NCI-H2107 (cell line): ENCODE measurements around the gene MTUS2.

ENCODE experiments used
- DNase-seq: peaks from one replicate; lab custom pipeline; 2025; lab: John Stamatoyannopoulos, UW

MTUS2 gene

DNA sequence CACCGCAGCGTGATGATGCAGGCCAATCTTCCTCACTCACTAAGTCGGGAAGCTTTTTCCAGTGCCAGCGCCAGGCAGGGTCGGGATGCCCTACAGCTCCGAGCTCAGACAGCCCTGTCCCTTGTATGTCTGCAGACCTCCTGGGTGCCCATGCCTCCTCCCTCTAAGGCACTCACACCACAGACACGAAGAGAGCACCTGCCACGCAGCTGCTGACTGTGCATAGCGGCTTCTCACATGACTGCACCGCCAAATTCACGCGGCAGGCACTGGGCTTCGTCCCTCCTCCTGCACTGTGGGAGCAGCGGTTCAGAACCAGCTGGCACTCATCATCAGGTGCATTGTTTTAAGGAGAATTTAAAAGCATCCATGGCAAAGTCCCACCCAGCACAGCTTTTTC is 687.2 kb downstream of the MTUS2 start:
- DNase-seq, result peak; percentile 33

DNA sequence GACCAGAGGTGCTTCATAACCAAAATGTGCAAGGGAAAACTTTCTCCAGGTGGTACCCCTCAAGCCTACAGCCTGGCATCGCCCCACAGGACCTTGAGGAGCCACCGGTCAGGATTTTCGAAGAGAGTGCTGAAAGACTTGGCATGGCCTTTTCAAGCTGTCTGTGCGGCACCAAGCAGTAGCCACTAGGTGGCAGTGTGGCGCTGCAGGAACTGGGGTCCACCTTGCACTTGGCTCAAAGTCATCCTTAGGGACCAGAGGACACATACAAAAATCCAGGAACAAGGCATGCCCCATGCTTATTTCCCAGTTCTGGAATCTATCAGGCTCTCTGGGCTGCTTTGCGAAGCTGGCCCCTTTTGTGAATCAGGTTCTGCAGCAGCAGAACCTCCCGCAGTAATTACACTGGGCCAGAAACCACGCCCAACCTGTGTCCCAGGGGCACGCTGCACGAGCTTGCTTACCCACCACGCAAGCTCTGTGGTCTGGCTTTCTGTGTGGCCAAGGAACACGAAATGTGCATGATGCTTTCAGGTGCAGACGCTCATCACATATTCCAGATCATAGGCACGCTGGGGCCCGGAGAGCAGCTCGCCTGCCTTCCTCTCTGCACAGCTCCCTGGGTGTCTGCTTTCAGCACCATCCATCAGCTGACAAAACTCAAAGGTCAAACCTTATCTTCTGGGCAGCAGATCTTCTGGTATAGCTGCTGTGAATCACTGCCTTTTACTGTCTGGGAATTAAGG is 688.2 kb downstream of the MTUS2 start:
- no peak for DNase-seq

DNA sequence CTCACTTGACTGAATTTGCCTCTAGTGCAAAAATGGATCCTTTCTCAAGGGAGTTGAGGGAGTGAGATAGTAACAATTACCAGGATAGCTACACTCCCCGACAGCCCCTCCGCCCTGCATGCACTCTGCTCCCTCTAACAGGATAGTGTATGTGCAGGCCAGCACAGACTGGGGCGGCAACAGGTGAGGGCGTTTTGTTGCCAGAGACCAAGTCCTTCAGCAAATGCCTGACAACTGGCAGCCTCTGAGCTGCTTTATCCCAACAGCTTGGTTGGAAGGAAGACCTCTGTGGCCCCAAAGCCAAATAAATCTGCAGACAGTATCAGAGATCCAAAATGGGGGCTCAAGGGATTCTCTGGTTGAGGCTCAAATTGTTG is 688.7 kb downstream of the MTUS2 start:
- no peak for DNase-seq

DNA sequence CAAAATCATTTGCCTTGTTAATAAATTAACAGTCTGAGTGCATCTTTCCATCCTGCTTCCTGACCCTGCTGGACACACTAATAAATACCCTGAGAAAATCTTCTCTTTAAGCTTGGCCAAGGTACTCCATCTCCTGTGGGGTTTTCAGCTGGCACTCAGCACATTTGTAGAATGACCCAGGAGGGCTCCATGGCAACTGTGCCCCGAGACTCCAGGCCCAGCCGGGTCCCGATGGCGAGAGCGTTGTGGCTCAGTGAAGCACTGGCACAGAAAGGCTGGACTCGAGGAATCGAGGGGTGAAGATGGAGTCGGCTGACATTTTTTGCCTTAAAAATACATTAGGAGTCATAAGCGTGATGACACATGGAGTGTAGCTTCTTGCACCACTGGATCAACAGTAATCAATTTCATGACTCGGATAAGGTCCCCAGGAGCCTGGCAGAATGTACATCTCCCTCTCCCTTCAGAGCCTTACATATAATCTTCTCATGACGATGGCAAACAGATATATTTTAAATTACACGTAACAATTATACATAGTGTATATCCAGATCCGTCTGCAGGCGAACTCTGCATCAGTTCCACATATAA is 690.0 kb downstream of the MTUS2 start:
- no peak for DNase-seq

DNA sequence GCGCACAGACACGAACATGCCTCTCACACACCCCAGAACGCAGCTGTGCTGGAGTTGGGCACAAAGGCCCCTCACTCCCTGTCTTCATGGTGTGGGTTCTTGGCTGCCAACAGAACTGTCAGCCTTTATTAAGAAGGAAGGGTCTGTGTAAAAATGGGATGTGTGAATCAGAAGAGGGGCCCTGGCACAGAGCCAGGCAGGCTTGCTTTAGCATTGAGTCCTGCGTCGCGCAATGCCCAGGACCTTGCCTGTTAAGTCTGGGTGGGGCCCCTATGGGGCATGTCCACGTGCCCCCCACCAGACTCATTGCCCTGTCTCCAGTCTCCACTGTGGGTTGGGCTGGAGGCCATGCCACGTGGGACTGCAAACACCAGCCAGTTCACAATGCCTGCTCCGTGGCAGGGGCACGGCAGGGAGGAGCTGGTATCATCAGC is 690.5 kb downstream of the MTUS2 start:
- no peak for DNase-seq

DNA sequence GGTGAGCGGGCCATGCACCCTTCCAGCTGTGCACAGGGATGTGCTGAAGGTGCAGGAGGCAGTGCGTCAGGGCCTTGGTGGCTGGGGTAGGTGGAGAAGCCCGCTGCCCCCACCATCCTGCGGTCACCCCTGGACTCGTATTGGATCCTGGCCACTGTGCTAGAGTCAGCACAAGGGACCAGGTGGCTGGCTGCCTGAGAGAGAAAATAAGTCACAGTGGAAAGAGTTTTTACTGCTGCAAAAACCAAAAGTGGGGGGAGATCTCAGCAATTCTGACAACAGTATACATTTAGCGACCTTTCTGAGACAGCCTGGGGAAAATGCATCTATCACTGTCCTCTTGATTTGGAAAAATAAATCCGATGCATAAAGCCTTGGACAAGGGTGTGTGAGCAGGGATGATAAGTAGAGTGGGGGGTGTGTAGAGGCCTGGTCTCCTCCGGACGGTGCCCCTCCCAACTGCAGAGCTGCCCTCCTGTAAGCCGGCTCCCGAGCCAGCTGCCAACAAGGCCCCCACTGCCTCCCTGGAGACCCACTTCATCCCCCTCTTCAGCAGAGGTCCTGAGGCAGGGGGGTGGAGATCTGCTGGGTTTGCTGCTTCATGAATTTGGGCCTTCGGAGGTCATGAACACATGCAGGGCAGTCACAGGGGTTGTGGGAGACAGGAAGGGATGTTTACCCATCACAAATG is 691.1 kb downstream of the MTUS2 start:
- no peak for DNase-seq

DNA sequence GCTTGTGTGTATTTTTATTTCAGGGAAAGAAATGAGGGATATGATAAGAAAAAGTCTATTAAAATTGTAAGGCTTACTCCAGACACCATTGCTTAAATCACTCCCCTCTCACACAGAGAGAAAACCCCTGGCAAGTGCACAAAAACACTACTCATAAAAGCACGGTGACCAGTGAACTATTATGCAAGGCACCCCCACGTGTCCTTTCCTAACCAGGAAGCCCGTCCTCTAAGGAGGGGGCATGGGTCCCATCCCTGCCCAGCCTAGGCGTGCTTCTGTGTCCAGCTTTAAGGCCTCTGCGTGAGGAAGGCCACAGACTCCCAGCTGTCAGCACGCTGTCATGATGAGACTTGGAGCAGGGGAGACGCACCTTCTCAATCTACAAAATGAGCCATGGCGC is 691.8 kb downstream of the MTUS2 start:
- DNase-seq, result no peak

DNA sequence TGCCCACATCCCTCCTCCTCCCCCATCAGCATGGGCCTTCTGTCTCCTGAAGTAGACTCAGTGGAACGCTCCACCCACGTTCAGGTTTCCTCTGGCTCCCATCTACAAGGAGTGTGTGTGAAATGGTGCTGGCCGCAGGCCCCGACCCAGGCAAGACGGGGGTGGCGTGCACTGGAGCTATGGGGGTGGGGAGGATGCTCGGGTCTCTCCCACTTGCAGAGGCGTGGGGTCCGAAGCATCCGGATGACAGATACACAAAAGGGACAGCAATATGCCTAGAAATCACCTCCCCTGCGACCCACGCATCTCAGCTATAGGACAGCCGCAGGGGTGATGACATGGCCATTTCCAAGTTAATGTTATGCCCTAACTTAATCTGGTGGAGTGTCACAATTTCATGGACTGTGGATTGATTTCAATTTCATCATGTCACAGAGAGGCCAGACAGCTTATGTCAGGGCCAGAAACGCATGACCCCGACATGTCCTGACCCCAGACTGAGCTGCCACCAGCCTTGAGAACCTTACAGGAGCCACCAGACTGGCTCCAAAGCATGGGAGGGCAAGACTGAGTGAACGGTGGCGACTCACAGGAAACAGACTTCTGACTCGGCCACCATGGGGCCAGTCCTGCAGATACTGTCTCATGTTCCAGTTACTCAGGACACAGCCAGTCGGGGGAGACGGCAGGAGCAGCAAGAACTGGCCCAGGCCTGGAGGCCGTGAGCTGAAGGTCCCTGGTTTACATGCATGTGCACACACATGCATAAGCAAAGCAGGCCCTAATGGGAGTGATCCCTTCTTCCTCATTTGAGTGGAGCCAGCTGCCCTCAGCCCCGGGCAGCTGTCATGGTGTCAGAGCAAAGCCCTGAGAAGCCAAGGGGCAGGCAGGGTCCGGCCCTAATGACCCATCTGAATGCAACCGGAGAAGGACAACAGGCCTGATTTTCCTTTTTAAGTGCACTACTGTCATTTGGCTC is 693.2 kb downstream of the MTUS2 start:
- DNase-seq, result no peak

DNA sequence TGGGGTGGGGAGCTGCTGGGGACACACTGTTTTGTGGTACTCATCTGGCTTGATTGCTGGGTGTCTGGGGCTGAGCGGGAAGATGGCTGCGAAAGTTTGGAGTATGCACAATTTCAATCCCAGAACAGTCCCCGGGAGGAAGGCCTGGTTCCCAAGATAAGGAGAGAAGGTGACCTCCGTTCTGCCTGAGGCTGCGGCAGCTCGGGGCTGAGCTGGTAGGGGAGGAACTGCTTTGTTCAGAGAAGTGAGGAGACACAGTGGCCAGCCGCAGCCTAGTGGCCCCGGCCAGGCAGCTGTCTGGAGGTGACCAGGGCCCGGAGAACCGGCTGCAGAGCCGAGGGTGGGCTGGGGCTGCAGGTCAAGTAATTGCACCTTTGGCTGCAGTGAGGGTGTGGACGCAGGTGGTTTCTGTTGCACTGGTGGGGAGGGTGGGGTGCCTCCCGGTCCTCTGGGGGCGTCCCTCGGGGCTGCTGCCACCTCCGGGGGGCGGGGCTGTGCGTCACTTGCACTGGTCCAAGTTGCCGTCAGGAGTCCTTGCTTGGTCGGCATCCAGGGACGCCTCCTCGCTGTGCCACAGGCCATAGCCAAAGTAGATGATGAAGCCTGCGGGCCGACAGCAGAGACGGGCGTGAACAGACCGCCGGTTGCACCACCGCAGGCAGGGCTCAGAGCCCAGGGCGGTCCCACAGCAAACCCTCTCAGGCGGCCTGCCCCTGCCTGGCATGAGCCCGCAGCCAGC is 694.0 kb downstream of the MTUS2 start:
- DNase-seq, result no peak

DNA sequence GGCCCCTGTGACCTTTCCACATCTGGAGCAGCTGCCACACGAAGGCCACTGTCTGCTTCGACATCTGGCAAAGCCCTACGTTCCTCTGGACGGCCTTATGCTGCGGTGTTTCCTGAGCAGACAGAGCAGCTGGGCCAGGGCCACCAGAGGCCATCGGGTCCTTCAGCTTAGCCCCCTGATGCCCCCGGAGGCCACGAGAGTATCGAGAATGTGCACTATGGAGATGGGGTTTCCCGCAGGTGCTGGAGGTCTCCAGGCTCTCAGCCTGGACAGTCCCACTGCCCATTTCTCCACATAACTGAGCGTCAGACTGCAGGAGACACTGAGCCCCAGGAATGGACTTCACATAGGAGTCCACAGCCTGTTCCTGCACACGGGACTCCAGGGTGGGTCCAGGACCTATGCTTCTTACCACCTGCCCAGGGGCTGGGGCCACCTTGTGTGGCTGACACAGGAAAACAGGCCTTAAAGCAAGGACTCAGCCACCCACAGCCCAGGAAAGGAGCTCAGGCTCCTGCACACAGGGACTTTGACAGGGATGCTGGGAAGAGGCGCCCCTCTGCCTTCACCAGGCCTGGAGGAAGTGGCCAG is 694.7 kb downstream of the MTUS2 start:
- DNase-seq, result no peak

DNA sequence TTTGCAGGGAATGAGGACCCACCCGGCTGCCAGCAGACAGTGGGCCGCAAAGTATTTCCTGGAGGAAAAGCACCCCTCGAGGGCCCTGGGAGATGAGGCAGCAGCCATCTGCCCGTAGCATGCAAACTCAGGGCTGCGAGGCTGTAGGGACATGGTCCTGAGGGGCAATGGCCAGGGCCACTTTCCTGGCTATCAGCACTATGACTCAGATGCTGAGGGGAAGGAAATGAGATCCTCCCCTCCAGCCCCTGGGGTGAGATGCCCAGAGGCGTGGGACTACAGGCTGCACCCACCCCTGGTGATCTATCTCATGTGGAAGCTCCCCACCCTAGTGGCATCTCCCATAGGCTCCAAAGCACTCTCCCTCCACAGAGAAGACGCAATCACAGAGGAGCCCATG is 695.2 kb downstream of the MTUS2 start:
- DNase-seq, result no peak

DNA sequence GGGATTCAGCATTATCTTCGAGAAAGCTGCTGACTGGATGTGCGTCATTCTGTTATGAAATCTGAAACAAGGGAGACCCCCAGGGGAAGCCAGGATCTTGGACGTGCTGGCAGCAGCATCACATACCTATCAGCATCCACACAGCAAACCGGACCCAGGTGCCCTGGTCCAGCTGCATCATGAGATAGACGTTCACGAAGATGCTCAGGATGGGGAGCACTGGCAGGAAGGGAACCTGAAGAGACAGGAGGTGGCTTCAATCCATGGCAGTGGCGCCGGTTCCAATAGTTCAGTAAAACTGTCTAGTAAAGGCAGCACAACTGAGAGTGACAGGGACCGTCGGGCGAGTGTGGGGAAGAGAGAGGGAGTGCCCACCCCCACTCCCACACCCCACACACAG is 695.9 kb downstream of the MTUS2 start:
- no peak for DNase-seq

DNA sequence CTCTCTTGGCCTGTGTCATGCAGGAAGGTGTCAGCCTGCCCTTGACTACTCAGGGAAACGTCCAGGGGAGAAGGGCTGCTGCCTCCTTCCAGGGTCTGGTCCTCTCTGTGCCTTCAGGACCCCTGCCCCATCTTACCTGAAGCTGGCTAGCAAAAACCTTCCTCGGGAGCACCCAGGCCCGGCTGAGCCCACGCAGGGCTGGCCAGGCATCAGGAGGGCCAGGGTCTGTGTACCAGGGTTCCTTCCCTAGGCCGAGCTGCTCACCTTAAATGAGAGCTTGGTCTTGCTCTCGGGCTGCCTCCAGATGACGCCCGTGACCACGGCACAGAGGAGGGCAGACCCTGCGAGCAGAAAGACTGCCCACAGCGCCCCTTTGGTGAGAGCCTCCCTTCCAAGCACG is 696.7 kb downstream of the MTUS2 start:
- DNase-seq, result no peak

DNA sequence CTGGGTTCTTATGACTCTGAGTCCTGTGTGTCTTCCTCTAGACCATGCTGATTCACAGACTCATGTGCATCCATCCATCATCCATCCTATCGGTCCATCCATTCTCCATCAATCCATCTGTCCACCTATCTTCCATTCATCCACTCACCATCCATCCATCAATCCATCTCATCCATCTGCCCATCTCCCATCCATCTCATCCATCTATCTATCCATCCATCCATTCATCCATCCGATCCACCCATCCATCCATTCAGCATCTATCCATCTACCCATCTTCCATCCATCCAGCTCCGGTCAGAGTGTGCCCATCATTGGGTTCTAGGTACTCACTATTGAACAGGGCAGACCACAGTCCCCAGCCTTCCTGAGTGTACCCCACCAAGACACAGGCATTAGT is 699.8 kb downstream of the MTUS2 start:
- no peak for DNase-seq

DNA sequence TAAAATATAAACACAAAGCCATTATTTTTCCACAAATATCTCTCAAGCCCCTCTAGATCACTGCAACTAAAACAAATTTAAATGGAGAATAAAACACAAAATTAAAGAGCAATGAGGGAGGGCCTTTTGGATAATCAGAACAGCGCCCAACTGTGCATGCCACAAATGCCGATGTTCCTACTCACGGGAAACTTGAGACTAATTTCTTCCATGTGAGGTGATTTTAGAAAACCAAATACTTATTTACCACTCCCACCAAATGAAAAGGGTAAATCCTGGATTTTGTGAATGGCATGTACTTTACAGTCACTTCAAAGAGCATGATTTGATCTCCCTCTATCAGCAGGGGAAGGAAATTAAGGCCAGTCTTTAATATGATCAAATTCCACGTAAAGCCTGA is 700.5 kb downstream of the MTUS2 start:
- no peak for DNase-seq

DNA sequence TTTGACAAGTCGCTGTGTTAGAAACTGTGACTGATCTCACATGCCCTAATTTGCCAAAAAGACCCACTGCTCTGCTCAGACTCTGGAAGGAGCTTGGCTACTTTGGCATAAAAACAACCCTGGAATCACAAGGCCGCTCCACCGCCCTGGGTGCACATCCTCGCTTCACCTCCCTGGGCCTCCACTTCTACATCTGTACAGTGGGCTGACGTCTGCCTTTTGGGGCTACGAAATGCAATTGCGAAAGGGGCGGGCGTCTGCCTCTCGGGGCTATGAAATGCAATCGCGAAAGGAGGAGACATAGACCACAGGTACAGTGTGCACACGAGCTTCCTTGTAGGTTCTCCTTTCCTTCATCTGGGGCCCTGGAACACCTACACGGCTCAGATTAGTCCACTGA is 701.2 kb downstream of the MTUS2 start:
- no peak for DNase-seq

DNA sequence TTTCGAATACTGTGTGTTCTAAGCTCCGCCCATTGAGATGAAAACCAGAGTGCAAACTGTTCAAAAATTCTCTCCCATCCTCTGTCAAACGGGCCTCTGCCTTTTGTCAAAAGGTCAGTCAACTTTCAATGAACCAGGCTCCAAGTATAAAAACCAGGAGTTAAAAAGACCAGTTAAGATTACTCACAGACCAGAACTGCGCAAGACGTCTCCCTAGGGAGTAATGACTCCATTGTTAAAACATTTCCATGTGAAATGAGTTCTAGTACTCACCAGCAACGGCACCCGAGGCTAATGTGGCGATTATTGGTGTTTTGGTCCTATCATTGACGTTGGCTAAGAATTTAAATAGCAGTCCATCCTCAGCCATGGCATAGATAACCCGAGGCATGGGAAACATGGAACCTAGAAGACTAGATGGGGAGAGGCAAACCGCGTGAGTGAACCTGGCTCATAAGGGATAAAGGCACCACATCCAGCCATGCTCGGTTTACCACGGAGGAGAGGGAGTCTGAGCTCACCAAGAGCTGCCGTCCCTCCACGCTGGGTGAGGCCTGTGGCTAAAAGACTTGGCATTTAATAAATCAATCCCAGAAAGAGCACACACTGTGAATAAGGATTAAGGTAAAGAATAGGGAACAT is 702.0 kb downstream of the MTUS2 start:
- DNase-seq, result no peak

DNA sequence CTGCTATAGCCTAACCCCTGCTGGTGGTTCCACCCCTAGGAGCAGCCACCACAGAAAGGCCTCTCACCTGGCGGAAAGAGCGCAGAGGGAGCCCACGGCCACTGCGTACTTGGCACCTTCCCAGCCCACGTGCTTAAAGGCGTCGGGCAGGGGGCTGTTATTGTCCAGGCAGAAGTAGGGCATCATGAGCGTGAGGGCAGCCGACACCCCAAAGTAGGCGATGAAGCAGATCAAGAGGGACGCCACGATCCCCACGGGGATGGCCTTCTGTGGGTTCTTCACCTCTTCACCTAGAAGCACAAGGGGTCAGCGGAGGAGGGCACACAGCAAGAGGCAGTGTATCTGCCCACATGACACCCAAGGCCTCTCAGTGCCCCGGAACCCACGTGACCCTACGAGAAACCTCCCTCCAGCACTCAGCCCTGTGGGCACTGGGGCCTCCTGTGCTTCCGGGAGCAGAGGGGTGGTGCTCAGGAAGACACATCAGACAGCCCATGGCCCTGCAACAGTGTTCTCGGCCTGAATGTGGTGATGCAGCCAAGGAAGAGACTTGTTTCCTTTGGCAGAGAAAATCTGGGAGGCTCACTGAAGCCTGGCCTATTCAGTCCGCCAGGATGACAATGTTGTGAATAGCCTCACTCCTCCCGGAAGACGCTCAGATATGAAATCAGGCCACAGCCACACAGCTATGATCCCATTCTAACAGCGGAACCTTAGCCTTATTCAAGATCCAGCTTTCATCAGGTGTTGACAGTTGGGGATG is 703.2 kb downstream of the MTUS2 start:
- DNase-seq, result no peak

DNA sequence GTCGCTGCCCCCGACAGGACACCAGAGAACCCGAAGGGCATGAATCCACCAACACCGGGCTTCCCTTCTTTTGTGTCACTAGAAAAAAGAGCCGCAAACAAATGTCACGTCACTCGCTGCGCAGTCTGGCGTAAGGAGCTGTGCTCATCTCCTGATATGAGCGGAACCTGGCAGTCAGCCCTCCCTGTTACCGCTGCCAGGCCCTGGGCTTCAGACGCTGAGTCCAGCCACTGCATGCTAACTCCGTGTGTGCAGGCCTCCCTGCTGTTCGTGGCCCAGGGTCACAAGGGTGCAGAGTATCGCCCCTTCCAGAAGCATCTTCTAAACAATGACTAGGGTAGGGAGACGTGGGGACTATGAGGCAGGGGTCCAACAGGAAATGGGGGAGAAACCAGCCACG is 704.0 kb downstream of the MTUS2 start:
- DNase-seq, result no peak

DNA sequence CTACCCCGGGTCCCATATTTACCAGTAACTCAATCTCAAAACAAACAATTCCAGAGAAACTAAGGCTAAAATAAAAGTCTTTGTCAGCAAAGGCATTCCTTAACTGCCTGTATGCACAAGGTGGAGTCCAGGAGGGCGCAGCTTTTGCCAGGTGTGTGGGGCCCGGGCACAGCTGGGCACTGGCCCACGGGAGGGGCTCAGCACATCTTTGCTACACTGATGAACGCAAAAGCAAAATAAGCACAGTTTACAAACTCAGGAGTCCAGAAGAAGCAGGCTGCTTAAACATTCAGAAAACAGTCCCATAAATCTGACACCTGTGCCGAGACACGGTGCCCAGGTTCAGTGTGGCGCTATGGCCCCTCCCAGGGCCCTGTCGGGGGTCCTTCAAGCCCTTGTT is 704.5 kb downstream of the MTUS2 start:
- DNase-seq, result no peak
